Measurements from ENCODE around the gene PRM1.
A peak's percentile ranks its signal among the peaks of the same experiment; 100 is the strongest.
"Not testable (repeated sequence)": the region's sequence is repeated elsewhere in the genome, so short reads cannot be mapped to it uniquely, and the experiment has no call there.

The PRM1 gene

DNA sequence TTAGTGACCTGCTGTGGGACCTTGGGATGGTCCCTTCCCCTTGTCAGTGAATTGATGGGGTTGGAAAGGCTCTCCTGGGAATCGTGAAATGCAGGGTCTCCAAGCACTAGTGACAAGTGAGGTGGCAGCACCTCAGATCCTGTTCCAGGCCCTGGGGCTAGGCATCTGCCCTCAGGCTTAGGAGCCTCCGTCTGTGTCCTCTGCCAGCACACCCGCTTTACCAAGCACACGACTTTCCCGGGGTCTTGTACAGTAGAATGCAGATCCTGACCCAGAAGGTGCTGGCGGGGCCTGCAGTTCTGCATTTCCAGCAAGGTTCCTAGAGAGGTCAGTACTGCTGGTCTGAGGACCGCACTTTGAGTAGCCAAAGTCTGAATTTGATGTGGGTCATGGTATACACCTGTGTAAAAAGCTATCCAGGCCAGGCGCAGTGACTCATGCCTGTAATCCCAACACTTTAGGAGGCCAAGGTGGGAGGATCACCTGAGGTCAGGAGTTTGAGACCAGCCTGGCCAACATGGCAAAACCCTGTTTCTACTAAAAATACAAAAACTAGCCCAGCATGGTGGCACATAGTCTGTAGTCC lies 33.3 kb upstream of the PRM1 start:
- no peak for FAIRE-seq

DNA sequence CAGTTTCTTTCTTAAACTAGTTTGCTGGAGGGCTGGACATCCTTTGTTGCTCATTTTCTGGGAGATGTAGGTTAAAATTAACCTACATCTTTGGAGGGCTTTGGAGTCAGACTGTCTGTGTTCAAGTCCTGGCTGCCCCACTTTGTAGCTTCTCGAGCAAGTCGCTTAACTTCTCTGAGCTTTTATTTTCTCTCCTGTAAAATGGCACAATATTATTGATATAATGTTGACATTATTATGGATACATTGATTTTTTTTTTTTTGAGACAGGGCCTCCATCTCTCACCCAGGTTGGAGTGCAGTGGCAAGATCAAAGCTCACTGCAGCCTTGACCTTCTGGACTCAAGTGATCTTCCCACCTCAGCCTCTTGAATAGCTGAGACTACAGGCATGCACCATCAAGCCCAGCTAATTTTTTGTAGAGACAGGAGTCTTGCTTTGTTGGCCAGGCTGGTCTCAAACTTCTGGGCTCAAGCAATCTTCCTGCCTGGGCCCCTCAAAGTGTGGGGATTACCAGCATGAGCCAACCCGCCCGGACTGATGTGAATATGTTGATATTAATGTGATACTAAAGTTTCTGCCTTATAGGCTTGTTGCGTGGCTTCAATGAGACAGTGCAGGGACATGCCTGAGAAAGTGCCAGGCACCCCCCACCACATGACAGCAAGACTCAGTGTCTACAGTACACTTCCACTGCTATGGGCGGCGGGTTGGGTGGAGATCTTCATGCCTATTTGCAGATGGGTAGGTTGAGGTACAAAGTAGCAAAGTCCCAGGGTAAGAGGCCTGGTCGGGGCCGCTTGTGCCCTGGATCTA lies 32.6 kb upstream of the PRM1 start:
- DNase-seq (ENCODE audit: insufficient read length, low spot score) (no peak), FAIRE-seq (no peak)

More for the DNA sequence above, 33.3 kb upstream of the PRM1 start:
- DNase-seq (ENCODE audit: insufficient read length, low spot score): no peak

DNA sequence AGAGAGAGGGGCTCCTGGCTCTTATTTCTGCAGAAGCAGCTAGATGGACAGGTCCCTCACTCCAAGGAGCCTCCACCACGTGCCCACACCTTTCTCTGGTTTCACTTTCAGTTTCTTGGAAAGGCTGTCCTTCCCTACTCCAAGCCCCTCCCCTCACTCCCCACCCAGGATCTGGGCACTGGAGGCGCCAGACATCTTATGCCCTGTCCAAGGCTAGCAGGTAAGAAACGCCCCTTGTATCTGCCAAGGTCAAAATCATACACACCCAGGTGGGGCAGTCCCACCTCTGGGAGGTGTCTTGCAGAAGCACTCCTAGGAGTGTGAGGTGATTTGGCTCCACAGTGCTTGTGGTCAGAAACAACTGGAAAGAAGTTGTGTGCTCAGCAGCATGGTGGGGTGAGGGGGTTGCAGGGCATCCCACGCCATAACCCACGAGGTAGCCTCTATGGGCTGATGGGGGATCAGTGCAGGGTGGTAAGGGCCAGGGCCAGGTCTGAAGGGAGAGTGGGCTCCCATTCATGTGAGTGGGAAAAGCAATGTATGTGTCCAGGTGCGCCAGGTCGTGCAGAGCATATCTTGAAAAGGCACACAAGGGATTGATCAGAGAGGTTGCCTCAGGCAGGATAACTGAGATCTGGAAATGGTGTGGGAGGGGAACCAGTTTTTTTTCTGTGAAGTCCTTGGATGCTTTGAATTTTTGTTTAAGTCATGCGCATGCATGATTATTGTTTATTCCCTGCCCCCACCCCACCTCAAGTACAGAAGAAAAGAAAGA lies 31.8 kb upstream of the PRM1 start:
- DNase-seq (ENCODE audit: insufficient read length, low spot score): peak; percentile 57
- FAIRE-seq: peak; percentile 20

DNA sequence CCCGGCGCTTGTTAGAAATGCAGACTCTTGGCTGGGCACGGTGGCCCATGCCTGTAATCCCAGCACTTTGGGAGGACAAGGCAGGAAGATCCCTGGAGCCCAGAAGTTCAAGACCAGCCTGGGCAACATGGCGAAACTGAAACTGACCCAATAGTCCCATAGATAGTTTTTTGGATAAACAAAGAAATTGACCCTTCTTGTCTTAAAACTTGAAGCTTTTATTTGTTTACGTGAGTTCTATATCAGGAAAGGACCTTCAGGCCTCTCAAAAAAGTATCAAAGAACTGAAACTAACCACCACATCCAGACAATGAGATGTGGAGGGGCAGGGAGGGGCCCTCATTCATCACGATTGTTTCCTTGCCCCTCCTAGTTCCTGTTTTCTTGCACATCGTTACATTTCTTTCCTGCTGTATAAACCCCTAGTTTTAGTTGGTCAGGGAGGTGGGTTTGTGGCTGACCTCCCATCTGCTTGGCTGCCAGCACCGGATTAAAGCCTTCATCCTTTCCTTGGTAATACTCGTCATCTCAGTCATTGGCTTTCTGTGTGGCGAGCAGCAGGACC lies 29.9 kb upstream of the PRM1 start:
- FAIRE-seq: no peak
- DNase-seq (ENCODE audit: insufficient read length, low spot score): no peak

DNA sequence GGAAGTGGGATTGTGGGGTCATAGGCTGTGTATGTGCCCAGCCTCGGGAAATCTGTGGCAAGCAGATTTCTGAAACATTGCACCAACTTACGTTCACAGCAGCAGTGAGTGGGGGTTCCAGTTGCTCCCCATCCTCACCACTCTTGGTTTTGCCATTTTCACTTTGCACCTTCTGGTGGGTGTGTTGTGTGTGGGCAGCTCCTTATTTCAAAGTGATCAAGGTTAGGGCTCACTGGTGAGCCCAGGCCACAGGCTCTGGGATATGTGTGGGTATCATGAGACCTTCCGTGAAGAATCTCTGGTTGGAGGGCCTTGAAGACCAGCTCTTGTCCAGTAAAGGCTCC lies 29.5 kb upstream of the PRM1 start:
- FAIRE-seq (no peak), DNase-seq (ENCODE audit: insufficient read length, low spot score) (no peak)

DNA sequence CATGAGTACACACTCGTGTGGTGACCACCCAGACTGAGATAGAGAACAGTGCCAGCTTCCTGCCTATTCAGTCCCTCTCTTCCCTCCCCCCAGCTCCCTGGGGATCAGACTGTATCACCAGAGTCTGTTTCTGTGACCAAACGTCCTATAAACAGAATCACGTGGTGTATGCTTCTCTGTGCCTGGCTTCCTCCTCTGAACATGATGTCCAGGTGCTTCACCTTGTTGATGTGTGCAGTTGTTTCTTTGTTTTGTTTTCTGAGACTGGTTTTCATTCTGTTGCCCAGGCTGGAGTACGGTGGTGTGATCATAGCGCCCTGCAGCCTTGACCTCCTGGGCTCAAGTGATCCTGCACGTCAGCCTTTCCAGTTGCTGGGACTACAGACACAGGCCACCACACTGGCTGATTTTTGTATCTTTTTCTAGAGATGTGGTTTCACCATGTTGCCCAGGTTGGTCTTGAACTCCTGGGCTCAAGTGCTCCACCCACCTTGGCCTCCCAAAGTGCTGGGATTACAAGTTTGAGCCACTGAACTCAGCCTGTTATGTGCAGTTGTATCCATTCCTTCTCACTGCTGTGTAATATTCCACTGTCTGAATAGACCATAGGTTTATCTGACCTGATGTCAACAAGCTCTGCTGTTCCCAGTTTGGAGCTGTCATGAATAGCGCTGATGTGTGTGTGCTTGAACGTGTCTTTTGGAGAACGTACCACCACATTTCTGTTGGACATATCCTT lies 28.9 kb upstream of the PRM1 start:
- FAIRE-seq (no peak), DNase-seq (ENCODE audit: insufficient read length, low spot score) (no peak)

DNA sequence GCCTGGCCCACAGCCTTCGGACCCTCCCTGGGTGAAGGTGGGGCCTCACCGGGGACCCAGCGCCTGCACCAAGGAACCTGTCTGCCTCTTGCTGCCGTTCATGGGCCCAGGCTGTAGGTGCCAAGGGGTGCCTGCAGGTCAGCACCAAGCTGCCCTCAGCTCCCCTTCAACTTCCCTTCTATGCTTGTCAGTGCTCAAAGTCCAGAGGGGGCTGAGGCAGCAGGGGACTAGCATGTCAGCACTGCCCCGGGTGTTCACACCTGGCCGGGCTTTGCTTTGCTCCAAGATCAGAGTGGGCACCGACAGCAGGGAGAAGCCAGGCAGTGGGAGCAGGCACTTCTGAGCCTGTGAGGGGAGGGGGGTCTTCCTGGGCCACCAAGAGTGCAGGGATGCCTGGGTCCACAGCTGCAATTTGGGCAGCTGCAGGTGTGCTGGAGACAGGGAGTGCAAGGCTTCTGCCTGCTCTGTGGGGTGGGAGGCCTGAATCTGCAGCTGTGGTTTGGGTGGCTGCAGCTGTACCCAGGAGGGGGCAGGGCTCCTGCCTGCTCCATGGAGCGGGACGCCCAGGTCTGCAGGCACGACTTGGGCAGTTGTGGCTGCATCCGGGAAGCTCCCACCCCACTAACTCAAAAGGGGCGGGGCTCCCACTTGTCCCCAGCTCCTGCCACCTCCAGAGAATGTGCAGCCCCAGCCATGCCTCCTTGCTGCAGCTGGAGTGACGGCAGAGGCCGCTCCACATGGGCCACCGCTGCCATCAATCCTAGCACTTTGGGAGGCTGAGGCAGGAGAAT lies 27.6 kb upstream of the PRM1 start:
- no peak for DNase-seq (ENCODE audit: insufficient read length, low spot score)
- FAIRE-seq: no peak

DNA sequence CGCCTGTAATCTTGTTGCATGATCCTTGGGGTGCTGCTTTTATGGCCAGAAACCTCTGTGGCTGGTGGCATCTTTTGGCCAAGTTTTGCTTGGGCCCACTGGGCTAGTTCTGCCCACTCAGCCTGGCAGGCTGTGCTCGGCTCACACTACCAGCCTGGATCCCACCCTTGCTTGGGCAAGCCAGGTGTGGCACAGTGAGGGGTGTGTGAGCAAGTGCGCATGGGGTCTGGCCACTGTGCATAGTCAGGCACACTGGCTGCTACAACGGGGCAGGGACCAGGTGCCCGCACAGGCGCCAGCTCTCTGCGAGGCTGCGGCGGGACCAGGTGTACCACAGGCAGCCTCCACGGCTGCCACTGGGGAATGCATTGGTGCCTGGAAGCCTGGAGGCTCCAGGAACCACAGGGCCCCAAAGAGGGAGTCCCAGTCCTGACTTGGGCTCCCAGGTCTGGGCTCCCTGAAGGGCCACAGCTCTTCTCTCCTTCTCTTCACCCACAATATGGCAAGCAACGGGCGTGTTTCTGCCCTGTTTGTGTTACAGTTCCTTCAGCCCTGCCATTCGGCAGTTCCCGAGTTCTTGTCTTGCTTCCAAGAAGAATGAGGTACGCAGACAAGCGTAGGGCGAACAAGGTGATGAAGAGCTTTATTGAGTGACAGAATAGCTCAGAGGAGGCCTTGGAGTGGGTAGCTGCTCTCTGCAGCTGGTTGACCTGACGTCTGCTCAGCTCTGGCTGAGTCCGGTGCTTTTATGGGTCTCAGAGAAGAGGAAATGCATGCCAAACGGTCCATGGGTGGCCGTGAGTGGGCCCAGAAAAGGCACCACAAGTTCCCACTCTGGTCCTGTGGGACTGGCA lies 26.7 kb upstream of the PRM1 start:
- no peak for FAIRE-seq

DNA sequence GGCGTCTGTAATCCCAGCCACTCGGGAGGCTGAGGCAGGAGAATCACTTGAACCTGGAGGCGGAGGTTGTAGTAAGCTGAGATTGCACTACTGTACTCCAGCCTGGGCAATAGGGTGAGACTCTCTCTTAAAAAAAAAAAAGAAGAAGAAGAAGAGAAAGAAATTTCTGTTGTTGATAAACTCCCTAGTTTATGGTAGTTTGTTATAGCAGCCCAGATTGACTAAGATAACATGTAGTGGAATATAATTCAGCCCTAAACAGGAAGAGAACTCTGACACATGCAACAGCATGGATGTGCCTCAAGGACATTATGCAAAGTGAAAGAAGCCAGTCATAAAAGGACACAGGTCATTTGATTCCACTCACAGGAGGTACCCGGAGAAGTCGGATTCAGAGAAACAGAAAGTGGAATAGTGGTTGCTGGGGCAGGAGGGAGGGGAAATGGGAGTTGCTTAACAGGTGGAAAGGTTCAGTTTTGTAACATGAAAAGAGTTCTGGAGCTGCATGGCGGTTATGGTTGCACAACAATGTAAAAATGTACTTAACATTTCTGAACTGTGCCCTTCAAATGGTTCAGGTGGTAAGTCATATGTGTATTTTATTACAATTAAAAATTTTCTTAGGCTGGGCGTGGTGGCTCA lies 26.0 kb upstream of the PRM1 start:
- DNase-seq (ENCODE audit: insufficient read length, low spot score) (no peak), FAIRE-seq (no peak)

More for the DNA sequence above, 26.7 kb upstream of the PRM1 start:
- no peak for DNase-seq (ENCODE audit: insufficient read length, low spot score)

DNA sequence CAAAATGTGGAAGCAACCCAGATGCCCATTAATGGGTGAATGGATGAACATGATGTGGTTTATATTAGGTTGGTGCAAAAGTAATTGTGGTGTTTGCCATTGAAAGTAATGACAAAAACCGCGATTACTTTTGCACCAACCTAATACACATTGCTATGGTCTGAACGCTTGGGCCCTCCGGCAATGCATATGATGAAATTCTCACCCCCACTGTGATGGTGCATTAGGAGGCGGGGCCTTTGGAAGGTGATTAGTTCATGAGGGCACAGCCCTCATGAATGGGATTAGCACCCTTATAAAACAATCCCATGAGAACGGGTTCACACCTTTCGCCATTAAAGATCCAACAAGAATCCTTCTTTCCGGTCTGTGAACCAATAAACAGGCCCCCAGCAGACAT lies 25.3 kb upstream of the PRM1 start:
- DNase-seq (ENCODE audit: insufficient read length, low spot score) (no peak), FAIRE-seq (no peak)

DNA sequence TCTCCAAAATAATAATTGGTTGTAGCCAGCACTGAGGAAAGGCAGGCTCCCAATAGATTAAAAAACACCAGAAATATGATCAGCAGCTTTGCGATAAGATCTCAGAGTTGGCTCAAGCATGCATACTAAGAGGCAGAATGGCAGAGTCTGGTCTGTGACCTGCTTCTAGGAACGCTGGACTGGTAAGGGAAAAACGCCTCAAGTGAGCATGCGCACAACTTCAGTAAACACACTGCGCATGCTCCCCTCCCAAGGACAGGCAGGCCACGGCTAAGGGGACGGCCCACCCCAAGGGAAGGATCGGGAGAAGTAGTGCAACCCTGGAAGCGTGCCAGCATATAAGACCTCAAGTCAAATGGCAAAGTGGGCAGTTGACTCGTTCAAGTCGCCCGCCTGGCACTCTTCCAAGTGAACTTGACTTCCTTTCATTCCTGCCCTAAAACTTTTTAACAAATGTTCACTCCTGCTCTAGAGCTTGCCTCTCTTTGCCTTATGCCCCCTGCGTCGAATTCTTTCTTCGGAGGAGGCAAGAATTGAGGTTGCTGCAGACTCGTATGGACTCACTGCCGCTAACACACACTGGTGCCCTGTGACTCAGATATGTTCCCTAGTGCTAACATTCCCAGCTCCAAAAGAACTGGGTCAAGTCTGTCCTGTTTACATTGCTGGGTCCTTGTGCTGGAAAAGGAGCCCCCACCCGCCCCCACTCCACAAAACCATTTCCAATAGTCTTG lies 22.4 kb upstream of the PRM1 start:
- FAIRE-seq (no peak), DNase-seq (ENCODE audit: insufficient read length, low spot score) (no peak)

DNA sequence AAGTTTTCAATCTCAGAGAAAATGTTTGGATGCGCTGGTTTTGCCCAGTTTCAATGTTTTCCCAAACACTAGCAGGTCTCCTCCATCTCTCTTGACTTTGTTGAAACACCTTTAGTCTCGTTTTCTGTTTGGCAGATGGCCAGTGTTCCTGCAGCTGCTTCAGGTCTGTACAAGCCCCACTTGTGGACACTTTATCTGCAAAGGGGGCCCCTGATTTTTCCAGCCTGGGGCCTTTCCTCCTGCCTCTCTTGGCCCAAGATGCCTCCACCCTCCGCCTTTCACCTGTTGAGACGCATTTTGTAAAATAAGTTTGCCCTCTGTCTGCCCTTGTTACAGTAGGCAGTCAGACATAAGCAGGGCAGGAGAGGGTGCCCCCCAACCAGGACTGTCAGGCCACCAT lies 21.8 kb upstream of the PRM1 start:
- FAIRE-seq: no peak
- no peak for DNase-seq (ENCODE audit: insufficient read length, low spot score)

DNA sequence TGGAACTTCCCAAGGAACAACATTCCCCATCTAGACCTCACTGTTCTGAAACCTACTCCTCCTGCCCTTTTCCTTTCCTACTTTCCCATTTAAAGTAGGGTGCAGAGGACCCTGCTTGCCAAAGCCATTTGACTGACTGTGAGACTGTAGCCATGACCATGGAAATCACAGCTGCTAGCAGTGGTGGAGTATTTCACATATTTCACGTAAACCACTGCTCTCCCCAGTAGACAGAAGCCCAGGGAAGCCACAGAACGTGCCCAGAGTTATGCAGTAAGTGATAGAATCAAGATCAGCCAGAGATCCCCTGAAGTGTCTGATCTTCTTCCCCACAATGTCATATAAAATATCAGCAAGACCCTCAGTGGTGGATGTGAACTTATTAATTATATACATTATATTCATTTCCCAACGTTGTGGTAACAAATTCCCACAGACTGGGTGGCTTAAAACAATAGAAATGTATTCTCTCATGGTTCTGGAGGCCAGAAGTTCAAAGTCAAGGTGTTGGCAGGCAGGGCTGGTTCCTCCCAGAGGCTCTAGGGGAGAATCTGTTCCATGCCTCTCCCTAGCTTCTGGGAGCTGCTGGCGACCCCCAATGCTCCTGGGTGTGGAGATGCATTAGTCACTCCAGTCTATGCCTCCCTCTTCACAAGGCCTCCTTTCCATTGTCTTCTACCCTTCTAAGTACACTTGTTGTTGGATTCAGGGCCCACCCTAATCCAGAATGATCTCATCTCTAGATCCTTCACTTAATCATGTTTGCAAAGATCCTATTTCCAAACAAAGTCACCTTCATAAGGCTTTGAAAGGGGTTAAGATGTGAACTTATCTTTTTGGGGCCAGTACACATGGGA lies 20.7 kb upstream of the PRM1 start:
- FAIRE-seq: no peak
- no peak for DNase-seq (ENCODE audit: insufficient read length, low spot score)

DNA sequence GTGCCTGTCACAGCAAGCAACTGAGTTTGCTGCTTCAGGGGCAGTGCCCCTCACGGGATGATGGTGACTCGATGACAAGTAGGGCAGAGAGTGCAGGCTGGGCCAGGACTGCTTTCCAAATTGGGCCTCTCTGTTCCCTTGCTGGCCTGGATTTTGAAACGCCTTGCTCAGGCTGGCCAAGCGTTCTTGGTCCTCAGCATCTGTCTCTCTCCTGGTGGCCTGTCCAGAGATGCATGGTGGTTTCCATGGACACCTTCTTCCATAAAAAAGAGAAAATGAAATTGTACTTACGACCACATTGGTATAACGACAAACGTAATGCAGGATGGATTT lies 19.4 kb upstream of the PRM1 start:
- DNase-seq (ENCODE audit: insufficient read length, low spot score) (no peak), FAIRE-seq (no peak)

DNA sequence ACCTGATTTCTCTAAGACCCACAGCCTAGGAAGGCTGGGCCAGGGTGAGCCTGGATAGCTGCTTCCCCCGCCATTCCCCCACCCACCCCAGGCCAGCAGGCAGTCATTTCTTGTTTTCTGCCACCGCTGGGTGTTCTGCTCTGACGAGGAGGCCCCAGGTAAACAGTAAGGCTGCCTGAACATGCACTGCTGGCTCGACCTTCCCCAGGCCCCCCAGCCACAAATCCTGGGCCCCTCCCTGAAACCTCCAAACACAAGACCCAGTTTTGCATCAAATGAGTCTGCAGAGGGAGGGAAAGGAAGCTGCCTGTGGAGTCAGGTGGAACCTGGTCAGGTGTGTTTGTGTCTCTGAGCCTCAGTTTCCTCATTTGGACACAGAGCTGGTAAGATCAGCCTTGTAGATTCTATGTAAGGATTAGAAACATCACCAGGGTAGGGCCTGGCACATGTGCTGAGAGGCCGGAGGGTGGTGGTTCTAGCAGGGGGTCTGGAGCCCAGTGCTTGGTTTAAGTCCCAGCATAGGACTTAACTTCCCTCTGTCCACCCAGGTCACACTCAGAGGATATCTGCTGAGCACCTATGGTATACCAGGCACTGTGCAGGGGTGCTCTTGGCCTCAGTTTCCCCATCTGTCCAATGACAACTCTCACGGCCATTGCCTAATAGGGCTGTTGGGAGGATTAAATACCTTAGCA lies 18.9 kb upstream of the PRM1 start:
- DNase-seq (ENCODE audit: insufficient read length, low spot score) (no peak), FAIRE-seq (no peak)

DNA sequence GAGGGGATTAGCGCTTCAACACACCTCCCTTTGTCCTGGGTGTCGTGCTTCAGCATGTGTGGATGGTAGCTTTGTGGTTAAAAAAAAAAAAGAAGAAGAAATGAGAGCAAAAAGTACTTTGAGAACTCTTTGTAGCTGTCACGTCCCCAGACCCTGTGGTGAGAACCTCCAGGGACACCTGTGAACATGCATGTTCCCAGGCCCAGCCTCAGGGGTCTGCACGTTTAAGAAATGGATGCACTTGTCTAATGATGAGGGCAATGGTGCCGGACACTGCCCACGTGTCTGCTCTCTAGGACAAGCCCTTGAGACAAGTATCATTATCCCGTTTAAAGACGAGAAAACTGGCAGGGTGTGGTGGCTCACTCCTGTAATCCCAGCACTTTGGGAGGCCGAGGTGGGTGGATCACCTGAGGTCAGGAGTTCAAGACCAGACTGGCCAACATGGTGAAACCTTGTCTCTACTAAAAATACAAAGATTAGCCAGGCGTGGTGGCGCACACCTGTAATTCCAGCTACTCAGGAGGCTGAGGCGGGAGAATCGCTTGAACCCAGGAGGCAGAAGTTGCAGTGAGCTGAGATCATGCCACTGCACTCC lies 17.9 kb upstream of the PRM1 start:
- FAIRE-seq; DNase-seq (ENCODE audit: insufficient read length, low spot score): not testable (repeated sequence)

Data from HTR-8/SVneo (cell line).